ENCODE data around the gene TBC1D17.

The TBC1D17 gene

DNA sequence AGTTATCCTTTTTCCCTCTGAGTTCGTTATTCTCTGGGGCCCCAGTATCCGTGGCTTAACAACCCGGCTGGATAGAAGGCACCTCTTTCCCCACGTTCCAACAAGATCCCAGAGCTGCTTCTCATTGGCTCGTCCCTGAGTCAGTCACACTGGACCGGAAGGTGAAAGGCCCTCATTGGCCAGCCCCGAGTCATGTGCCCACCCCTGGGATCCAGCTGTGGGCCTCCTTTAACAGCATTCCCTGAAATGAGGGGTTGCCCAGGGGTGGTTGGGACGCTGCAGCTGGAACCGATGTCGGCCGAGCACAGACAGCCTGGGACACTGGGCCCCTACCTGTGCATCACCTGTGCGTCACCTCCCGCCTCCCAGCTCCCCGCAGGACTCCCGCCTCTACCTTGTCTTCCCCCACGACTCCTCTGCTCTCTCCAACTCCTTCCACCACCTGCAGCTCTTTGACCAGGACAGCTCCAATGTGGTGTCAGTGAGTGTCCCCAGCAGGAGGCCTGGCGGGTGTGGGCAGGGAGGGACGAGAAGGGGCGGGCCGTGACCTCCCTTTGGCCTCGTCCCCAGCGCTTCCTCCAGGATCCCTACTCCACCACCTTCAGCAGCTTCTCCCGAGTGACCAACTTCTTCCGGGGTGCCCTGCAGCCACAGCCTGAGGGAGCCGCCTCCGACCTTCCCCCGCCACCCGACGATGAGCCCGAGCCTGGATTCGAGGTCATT, 4.3 kb downstream of the TBC1D17 start:
- no peak for DNase-seq (ENCODE audit: low read depth)
- TF ChIP-seq, protein P1, sequence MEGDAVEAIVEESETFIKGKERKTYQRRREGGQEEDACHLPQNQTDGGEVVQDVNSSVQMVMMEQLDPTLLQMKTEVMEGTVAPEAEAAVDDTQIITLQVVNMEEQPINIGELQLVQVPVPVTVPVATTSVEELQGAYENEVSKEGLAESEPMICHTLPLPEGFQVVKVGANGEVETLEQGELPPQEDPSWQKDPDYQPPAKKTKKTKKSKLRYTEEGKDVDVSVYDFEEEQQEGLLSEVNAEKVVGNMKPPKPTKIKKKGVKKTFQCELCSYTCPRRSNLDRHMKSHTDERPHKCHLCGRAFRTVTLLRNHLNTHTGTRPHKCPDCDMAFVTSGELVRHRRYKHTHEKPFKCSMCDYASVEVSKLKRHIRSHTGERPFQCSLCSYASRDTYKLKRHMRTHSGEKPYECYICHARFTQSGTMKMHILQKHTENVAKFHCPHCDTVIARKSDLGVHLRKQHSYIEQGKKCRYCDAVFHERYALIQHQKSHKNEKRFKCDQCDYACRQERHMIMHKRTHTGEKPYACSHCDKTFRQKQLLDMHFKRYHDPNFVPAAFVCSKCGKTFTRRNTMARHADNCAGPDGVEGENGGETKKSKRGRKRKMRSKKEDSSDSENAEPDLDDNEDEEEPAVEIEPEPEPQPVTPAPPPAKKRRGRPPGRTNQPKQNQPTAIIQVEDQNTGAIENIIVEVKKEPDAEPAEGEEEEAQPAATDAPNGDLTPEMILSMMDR (conservative IDR thresholded peaks at IDR 0.05; ENCODE audit: low read depth, low read length) = no peak
- H3K4me3 ChIP-seq (ENCODE audit: low read depth, low read length) = no peak overlapping the region

DNA sequence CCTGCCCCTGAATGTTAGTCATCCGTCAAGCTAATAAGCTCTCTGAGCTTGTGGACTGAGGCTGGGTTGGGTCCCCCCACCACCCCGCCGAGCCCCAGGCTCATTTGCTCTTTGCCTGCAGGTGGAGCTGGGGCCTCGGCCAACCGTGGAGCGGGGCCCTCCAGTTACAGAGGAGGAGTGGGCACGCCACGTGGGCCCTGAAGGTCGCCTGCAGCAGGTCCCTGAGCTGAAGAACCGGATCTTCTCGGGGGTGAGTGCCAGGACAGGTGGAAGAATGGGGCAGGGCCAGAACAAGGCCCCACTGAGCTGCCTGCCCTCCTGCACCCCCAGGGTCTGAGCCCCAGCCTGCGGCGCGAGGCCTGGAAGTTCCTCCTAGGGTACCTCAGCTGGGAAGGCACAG, 5.1 kb downstream of the TBC1D17 start:
- TF ChIP-seq, protein P1 (conservative IDR thresholded peaks at IDR 0.05; ENCODE audit: low read depth, low read length) = no peak
- DNase-seq (ENCODE audit: low read depth) = no peak
- H3K4me3 ChIP-seq (ENCODE audit: low read depth, low read length) = no peak overlapping the region

- H3K4me3 ChIP-seq (ENCODE audit: low read depth, low read length) = no peak overlapping the region
- DNase-seq (ENCODE audit: low read depth) = no peak
- TF ChIP-seq, protein P1 (conservative IDR thresholded peaks at IDR 0.05; ENCODE audit: low read depth, low read length) = no peak
These were observed 5.6 kb downstream of the TBC1D17 start for GRCh38 chr19:49883094-49883493.

- H3K4me3 ChIP-seq (ENCODE audit: low read depth, low read length) = no peak overlapping the region
- DNase-seq (ENCODE audit: low read depth) = no peak
- TF ChIP-seq, protein P1 (conservative IDR thresholded peaks at IDR 0.05; ENCODE audit: low read depth, low read length) = no peak
These were observed 6.6 kb downstream of the TBC1D17 start for GRCh38 chr19:49884109-49884508.

- DNase-seq (ENCODE audit: low read depth) = no peak
- TF ChIP-seq, protein P1 (conservative IDR thresholded peaks at IDR 0.05; ENCODE audit: low read depth, low read length) = no peak
- no peak overlapping the region for H3K4me3 ChIP-seq (ENCODE audit: low read depth, low read length)
These were observed 7.3 kb downstream of the TBC1D17 start for GRCh38 chr19:49884760-49885159.

DNA sequence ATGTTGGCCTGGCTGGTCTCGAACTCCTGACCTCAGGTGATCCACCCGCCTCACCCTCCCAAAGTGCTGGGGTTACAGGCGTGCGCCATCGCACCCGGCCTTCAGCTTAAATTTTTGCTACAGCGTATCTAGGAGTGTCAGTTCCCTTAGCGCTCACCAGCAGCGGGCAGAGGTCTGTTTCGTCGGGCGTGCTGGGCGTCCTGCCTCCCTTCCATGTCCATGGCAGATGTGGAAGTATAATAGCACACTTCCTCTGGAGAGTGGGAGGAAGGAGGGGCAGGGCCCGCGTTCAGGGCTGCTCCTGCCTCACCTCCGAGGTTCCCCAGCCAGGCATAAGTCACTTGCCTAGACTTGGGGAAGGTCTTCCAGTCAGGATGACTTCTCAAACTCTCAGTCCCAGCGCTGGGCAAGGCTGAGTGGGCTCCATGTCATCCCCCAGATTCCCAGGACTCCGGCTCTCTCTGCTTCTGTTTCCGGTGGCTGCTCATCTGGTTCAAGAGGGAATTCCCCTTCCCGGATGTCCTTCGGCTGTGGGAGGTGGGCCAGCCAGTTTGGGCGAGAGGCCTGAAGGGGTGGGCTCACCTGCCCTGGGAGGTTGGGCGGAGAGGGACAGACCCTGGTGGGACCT, 9.6 kb downstream of the TBC1D17 start:
- no peak for DNase-seq (ENCODE audit: low read depth)
- TF ChIP-seq, protein P1 (conservative IDR thresholded peaks at IDR 0.05; ENCODE audit: low read depth, low read length) = no peak
- H3K4me3 ChIP-seq (ENCODE audit: low read depth, low read length) = no peak overlapping the region
